ENCODE results near the gene WFS1.

DNA sequence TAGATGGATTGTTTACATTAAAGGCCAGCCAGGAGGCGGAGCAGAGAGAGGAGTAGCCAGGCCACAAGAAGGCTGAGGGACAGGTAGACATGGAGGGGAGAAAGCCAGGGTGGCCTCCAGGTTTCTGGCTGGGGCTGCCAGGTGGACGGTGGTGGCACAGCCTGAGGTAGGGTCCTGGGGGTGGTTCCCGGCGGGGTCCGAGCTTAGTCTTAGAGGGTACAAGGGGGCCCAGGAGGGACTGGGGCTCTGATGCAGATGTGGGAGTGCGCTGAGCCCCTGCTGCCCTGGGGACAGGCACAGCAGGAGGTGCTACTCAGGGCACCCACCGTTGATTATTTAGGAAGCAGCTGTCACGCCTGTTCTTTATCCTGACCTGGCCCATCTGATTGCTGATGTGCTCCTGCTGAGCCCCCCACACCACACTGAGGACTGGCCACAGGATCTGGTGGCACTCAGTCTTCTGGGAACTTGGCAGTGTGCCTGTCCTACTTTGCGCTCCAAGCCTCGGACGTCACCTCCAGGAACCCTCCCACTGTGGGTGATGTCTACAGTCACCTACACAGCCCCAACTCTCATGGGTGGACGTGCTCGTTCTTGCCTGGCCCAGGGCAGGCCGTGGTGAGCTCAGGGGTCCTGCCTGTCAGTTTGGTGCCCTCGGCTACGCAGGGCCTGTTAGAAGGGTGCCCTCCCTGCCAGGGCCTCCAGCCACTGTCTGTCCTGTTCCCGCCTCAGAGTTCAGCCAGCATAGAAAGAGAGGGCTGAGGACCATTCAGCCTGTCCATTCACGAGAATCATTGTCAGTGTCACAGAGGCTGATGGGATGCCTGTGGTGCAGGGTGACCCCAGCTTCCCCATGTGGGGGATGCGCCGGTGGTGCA lies 12.0 kb downstream of the WFS1 start:
- no peak for TF ChIP-seq CHD1 (IDR thresholded peaks at IDR 0.05; ENCODE audit: low read depth, low read length)
- no peak for TF ChIP-seq RFX5 (IDR thresholded peaks at IDR 0.05; ENCODE audit: low read depth, low read length)
- TF ChIP-seq POLR2A (IDR thresholded peaks at IDR 0.05; ENCODE audit: low read depth, low read length), result no peak
- TF ChIP-seq, protein P1, sequence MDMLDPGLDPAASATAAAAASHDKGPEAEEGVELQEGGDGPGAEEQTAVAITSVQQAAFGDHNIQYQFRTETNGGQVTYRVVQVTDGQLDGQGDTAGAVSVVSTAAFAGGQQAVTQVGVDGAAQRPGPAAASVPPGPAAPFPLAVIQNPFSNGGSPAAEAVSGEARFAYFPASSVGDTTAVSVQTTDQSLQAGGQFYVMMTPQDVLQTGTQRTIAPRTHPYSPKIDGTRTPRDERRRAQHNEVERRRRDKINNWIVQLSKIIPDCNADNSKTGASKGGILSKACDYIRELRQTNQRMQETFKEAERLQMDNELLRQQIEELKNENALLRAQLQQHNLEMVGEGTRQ (IDR thresholded peaks at IDR 0.05; ENCODE audit: low read depth, low read length), result no peak
- no peak for TF ChIP-seq MXI1 (IDR thresholded peaks at IDR 0.05; ENCODE audit: borderline replicate concordance, low read depth, low read length)
- TF ChIP-seq RAD21 (IDR thresholded peaks at IDR 0.05; ENCODE audit: low read length), result no peak
- TF ChIP-seq SMC3 (IDR thresholded peaks at IDR 0.05; ENCODE audit: low read depth, low read length), result no peak
- TF ChIP-seq, protein P2, sequence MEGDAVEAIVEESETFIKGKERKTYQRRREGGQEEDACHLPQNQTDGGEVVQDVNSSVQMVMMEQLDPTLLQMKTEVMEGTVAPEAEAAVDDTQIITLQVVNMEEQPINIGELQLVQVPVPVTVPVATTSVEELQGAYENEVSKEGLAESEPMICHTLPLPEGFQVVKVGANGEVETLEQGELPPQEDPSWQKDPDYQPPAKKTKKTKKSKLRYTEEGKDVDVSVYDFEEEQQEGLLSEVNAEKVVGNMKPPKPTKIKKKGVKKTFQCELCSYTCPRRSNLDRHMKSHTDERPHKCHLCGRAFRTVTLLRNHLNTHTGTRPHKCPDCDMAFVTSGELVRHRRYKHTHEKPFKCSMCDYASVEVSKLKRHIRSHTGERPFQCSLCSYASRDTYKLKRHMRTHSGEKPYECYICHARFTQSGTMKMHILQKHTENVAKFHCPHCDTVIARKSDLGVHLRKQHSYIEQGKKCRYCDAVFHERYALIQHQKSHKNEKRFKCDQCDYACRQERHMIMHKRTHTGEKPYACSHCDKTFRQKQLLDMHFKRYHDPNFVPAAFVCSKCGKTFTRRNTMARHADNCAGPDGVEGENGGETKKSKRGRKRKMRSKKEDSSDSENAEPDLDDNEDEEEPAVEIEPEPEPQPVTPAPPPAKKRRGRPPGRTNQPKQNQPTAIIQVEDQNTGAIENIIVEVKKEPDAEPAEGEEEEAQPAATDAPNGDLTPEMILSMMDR (conservative IDR thresholded peaks at IDR 0.05; ENCODE audit: low read depth, low read length), result no peak
- TF ChIP-seq BHLHE40 (IDR thresholded peaks at IDR 0.05; ENCODE audit: low read depth, low read length), result no peak
- TF ChIP-seq MAZ (IDR thresholded peaks at IDR 0.05; ENCODE audit: borderline replicate concordance, low read depth, low read length), result no peak
- TF ChIP-seq CEBPB (IDR thresholded peaks at IDR 0.05; ENCODE audit: low read depth, low read length), result no peak
- TF ChIP-seq, protein P3, sequence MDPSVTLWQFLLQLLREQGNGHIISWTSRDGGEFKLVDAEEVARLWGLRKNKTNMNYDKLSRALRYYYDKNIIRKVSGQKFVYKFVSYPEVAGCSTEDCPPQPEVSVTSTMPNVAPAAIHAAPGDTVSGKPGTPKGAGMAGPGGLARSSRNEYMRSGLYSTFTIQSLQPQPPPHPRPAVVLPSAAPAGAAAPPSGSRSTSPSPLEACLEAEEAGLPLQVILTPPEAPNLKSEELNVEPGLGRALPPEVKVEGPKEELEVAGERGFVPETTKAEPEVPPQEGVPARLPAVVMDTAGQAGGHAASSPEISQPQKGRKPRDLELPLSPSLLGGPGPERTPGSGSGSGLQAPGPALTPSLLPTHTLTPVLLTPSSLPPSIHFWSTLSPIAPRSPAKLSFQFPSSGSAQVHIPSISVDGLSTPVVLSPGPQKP (IDR thresholded peaks at IDR 0.05; ENCODE audit: borderline replicate concordance, low read depth, low read length), result no peak

All from IMR-90 (cell line).